ENCODE results near the gene GRIP1. TPM values are rescaled to one million over a fixed set of nuclear protein-coding genes. Genes with fewer than 3 reads are reported as not detected.

Gene GRIP1
- total RNA-seq, 1 donor from 2014 or later = 9.1 TPM

DNA sequence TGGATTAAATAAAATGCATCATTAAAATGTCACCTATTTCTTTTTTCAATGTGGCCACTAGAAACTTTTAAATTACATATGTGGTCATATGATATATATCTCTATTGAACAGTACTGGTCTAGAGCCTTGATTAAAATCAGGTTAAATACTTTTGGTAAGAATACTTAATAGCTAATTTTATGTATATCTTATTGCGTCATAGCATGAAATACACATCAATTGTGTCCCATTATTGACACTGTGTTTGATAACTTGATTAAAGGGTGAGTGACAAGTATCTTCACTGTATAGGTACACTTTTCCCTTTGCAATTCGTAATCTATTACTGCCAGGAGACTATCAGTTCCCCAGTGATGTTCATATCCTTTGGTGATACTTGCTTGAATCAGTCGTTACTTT is 381.0 kb downstream of the GRIP1 start:
- H3K4me3 Mint-ChIP-seq (ENCODE audit: unreplicated experiment) = no peak overlapping the region
- TF ChIP-seq, protein P1, sequence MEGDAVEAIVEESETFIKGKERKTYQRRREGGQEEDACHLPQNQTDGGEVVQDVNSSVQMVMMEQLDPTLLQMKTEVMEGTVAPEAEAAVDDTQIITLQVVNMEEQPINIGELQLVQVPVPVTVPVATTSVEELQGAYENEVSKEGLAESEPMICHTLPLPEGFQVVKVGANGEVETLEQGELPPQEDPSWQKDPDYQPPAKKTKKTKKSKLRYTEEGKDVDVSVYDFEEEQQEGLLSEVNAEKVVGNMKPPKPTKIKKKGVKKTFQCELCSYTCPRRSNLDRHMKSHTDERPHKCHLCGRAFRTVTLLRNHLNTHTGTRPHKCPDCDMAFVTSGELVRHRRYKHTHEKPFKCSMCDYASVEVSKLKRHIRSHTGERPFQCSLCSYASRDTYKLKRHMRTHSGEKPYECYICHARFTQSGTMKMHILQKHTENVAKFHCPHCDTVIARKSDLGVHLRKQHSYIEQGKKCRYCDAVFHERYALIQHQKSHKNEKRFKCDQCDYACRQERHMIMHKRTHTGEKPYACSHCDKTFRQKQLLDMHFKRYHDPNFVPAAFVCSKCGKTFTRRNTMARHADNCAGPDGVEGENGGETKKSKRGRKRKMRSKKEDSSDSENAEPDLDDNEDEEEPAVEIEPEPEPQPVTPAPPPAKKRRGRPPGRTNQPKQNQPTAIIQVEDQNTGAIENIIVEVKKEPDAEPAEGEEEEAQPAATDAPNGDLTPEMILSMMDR (IDR thresholded peaks at IDR 0.05) = no peak
- H3K4me1 Mint-ChIP-seq (ENCODE audit: unreplicated experiment) = peaks cover 13% of the 10 kb centered on the region
- DNase-seq (ENCODE audit: extremely low spot score, unreplicated experiment) = no peak
- no peaks in the 10 kb centered on the region for H3K9me3 Mint-ChIP-seq (ENCODE audit: unreplicated experiment)
- H3K36me3 Mint-ChIP-seq (ENCODE audit: unreplicated experiment) = peaks cover 1% of the 10 kb centered on the region
- no peak overlapping the region for H3K27ac Mint-ChIP-seq (ENCODE audit: unreplicated experiment)
- peaks cover 56% of the 10 kb centered on the region for H3K27me3 Mint-ChIP-seq (ENCODE audit: unreplicated experiment)
